Hepatocyte (in vitro differentiated cells): ENCODE results near the gene SSTR3.

Experiments used
- CTCF ChIP-seq: fragments of 200-600 bp; sonication (generic); IDR thresholded peaks from 2 replicates; pipeline ENCODE4 v1.5.1; 2016; ENCODE audit warnings: antibody characterized with exemption, mild to moderate bottlenecking; ENCODE audit not compliant: poor library complexity
- EZH2 ChIP-seq: fragments of 200-600 bp; sonication (generic); IDR thresholded peaks from 2 replicates; pipeline ENCODE4 v1.6.1; 2016; ENCODE audit warnings: antibody characterized with exemption, mild to moderate bottlenecking, borderline replicate concordance

GRCh38 chr22:37243402-37244113 is 31.3 kb upstream of the SSTR3 start:
- TF ChIP-seq CTCF (no peak), EZH2 (no peak)
